Osteoblast (primary cell): ENCODE measurements around the gene PPP2CA. TPM values are rescaled to one million over a fixed set of nuclear protein-coding genes. Genes with fewer than 3 reads are reported as not detected.
"Not testable (repeated sequence)": the region's sequence is repeated elsewhere in the genome, so short reads cannot be mapped to it uniquely, and the experiment has no call there.

Experiments
- DNase-seq: peaks from one replicate; pipeline ENCODE4 v3.0.0; 2011; ENCODE audit warnings: low spot score, mixed read lengths; ENCODE audit not compliant: insufficient read length; ENCODE audit errors: missing footprints
- H2AFZ ChIP-seq: 2 replicates; pipeline ENCODE4 v1.6.0; 2011; ENCODE audit warnings: mild to moderate bottlenecking, low read length
- H3K27ac ChIP-seq: 2 replicates; pipeline ENCODE4 v1.5.1; 2011; ENCODE audit warnings: mild to moderate bottlenecking, low read depth, low read length, moderate library complexity
- H3K27me3 ChIP-seq: 2 replicates; pipeline ENCODE4 v1.6.0; 2012; ENCODE audit warnings: mild to moderate bottlenecking, control low read depth, inconsistent platforms, low read length, moderate library complexity; ENCODE audit not compliant: insufficient read depth
- H3K36me3 ChIP-seq: 2 replicates; pipeline ENCODE4 v1.5.1; 2011; ENCODE audit warnings: mild to moderate bottlenecking, low read length, control low read depth, moderate library complexity; ENCODE audit not compliant: insufficient read depth
- H3K4me1 ChIP-seq: 2 replicates; pipeline ENCODE4 v1.5.1; 2011; ENCODE audit warnings: mild to moderate bottlenecking, low read length, control low read depth, moderate library complexity; ENCODE audit not compliant: insufficient read depth
- H3K4me2 ChIP-seq: 2 replicates; pipeline ENCODE4 v1.6.0; 2011; ENCODE audit warnings: mild to moderate bottlenecking, low read length; ENCODE audit not compliant: insufficient read depth
- H3K4me3 ChIP-seq: fragments of 200-600 bp; sonication (generic); 3 replicates; pipeline ENCODE4 v1.5.1; 2012; ENCODE audit warnings: mild to moderate bottlenecking, low read length, inconsistent platforms; ENCODE audit not compliant: insufficient read depth
- H3K79me2 ChIP-seq: 2 replicates; pipeline ENCODE4 v1.6.0; 2012; ENCODE audit warnings: mild to moderate bottlenecking, low read length, control low read depth, inconsistent platforms; ENCODE audit not compliant: insufficient read depth
- H3K9me3 ChIP-seq: 2 replicates; pipeline ENCODE4 v1.5.1; 2011; ENCODE audit warnings: low read depth, low read length, control low read depth
- H4K20me1 ChIP-seq: 2 replicates; pipeline ENCODE4 v1.6.0; 2012; ENCODE audit warnings: mild to moderate bottlenecking, low read length, control low read depth; ENCODE audit not compliant: insufficient read depth
- total RNA-seq: library from RNA; depleted of rRNA; stranded (reverse); fragments of >200 nt; gene quantifications from 2 replicates; pipeline ENCODE4 v1.2.3, GENCODE V29; 2012
- TF ChIP-seq, protein P1 (sequence below): IDR thresholded peaks from 2 replicates; pipeline ENCODE4 v1.5.1; 2011; ENCODE audit warnings: mild to moderate bottlenecking, low read depth, low read length, moderate library complexity; ENCODE audit errors: extremely low read depth

Gene PPP2CA
- total RNA-seq, 1 donor = 55.4 TPM

DNA sequence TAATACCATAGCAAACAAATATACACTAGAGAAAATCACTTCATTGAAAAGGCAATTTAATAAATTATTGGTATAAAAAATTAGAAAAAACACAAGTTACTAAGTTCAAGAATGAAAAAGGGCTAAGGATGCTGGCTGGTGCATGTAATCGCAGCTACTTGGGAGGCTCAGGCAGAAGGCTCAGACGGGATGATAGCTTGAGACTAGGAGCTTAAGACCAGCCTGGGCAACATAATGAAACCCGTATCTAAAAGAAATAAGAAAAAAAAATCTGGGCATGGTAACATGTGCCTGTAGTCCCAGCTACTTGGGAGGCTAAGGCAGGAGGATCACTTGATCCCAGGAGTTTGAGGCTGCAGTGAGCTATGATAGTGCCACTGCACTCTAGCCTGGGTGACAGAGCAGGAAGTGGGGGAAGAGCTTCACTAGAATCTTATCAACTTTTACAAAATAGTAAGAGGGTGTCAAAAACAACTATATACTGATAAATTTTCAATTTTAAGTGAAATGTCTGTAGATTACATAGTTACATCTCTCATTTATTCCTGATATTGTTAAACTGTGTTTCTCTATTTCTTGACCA, 42.2 kb upstream of the PPP2CA start:
- no peak overlapping the region for H3K4me3 ChIP-seq
- no peak for DNase-seq
- H2AFZ ChIP-seq = no peak overlapping the region
- no peak overlapping the region for H3K27ac ChIP-seq
- H3K4me2 ChIP-seq = no peak overlapping the region
- H3K27me3 ChIP-seq = no peaks in the 10 kb centered on the region
- no peaks in the 10 kb centered on the region for H4K20me1 ChIP-seq
- TF ChIP-seq, protein P1, sequence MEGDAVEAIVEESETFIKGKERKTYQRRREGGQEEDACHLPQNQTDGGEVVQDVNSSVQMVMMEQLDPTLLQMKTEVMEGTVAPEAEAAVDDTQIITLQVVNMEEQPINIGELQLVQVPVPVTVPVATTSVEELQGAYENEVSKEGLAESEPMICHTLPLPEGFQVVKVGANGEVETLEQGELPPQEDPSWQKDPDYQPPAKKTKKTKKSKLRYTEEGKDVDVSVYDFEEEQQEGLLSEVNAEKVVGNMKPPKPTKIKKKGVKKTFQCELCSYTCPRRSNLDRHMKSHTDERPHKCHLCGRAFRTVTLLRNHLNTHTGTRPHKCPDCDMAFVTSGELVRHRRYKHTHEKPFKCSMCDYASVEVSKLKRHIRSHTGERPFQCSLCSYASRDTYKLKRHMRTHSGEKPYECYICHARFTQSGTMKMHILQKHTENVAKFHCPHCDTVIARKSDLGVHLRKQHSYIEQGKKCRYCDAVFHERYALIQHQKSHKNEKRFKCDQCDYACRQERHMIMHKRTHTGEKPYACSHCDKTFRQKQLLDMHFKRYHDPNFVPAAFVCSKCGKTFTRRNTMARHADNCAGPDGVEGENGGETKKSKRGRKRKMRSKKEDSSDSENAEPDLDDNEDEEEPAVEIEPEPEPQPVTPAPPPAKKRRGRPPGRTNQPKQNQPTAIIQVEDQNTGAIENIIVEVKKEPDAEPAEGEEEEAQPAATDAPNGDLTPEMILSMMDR = no peak
- no peaks in the 10 kb centered on the region for H3K36me3 ChIP-seq
- H3K9me3 ChIP-seq = no peaks in the 10 kb centered on the region
- no peaks in the 10 kb centered on the region for H3K4me1 ChIP-seq
- no peaks in the 10 kb centered on the region for H3K79me2 ChIP-seq

GRCh38 chr5:134267366-134268018, 41.6 kb upstream of the PPP2CA start:
- TF ChIP-seq, protein P1 = no peak
- H2AFZ ChIP-seq = peak overlapping the region; percentile 10
- DNase-seq = peak; percentile 73
- H3K27me3 ChIP-seq = no peaks in the 10 kb centered on the region
- H3K4me2 ChIP-seq = no peak overlapping the region
- no peaks in the 10 kb centered on the region for H3K9me3 ChIP-seq
- H4K20me1 ChIP-seq = no peaks in the 10 kb centered on the region
- no peaks in the 10 kb centered on the region for H3K4me1 ChIP-seq
- no peaks in the 10 kb centered on the region for H3K79me2 ChIP-seq
- no peak overlapping the region for H3K4me3 ChIP-seq
- no peaks in the 10 kb centered on the region for H3K36me3 ChIP-seq
- H3K27ac ChIP-seq = no peak overlapping the region

- no peak overlapping the region for H3K27ac ChIP-seq
- H3K27me3 ChIP-seq = no peaks in the 10 kb centered on the region
- H3K4me1 ChIP-seq = no peaks in the 10 kb centered on the region
- H3K79me2 ChIP-seq = no peaks in the 10 kb centered on the region
- no peaks in the 10 kb centered on the region for H4K20me1 ChIP-seq
- DNase-seq = no peak
- TF ChIP-seq, protein P1 = no peak
- H3K36me3 ChIP-seq = no peaks in the 10 kb centered on the region
- H3K4me2 ChIP-seq = no peak overlapping the region
- H2AFZ ChIP-seq = no peak overlapping the region
- H3K4me3 ChIP-seq = no peak overlapping the region
- H3K9me3 ChIP-seq = no peaks in the 10 kb centered on the region
These were observed 37.9 kb upstream of the PPP2CA start for GRCh38 chr5:134263801-134264200.

DNA sequence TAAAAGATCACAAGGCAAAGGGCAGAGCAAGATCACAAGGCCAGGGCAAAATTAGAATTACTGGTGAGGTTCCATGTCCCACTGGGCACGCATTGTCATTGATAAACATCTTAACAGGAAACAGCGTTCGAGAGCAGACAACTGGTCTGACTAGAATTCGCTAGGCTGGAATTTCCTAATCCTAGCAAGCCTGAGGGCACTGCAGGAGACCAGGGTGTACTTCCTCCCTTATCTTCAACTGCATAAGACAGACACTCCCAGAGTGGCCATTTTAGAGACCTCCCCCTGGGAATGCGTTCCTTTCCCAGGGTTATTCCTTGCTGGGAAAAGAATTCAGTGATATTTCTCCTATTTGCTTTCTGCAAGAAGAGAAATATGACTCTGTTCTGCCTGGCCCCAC, 36.8 kb upstream of the PPP2CA start:
- not testable (repeated sequence) for H4K20me1 ChIP-seq, DNase-seq, H3K27ac ChIP-seq, H3K4me2 ChIP-seq, H3K27me3 ChIP-seq, H3K4me1 ChIP-seq, H3K9me3 ChIP-seq, H2AFZ ChIP-seq, H3K4me3 ChIP-seq, H3K79me2 ChIP-seq, H3K36me3 ChIP-seq
